Naive thymus-derived CD4-positive, alpha-beta T cell (primary cell): Measurements from ENCODE around the gene ZBTB46. TPM values are rescaled to one million over a fixed set of nuclear protein-coding genes. Genes with fewer than 3 reads are reported as not detected.
"Not testable (repeated sequence)": the region's sequence is repeated elsewhere in the genome, so short reads cannot be mapped to it uniquely, and the experiment has no call there.

Experiments
- ATAC-seq: fragments of 150-1000 bp; cut with Tn5 transposase; 2 replicates; pipeline ENCODE4 v1.10.0; 2021; ENCODE audit warnings: mild to moderate bottlenecking, moderate library complexity
- CTCF ChIA-PET: fragments of 350-600 bp; sonication (Branson Sonifier 250); formaldehyde crosslinking; loops from one replicate; lab custom pipeline; 2021; ENCODE audit warnings: antibody characterized with exemption; lab: Charles Lee
- POLR2A ChIA-PET: fragments of 350-600 bp; sonication (Branson Sonifier 250); formaldehyde crosslinking; loops from one replicate; lab custom pipeline; 2021; ENCODE audit warnings: antibody characterized with exemption, inconsistent platforms; lab: Charles Lee
- DNase-seq, 9 donors: peaks; one replicate each; pipeline versions ENCODE4 v3.0.0 to v3.0.0-alpha.2; 2020 to 2022; ENCODE audit warnings: mixed read lengths in 1 of 9
- H3K27ac ChIP-seq: one replicate; pipeline ENCODE4 v1.7.0; 2013; ENCODE audit warnings: mild to moderate bottlenecking, low read depth, low read length, moderate library complexity
- H3K27me3 ChIP-seq, 2 donors: one replicate each; pipeline ENCODE4 v1.7.0; 2013; ENCODE audit warnings: low read length in 2 of 2, mild to moderate bottlenecking in 2 of 2, moderate library complexity in 2 of 2; ENCODE audit not compliant: control insufficient read depth in 2 of 2, insufficient read depth in 2 of 2
- H3K36me3 ChIP-seq, 3 experiments: 1 replicate in 2 of 3; 2 replicates in 1 of 3; pipeline ENCODE4 v1.7.0; 2013; ENCODE audit warnings: low read length in 3 of 3, mild to moderate bottlenecking in 3 of 3, moderate library complexity in 1 of 3; ENCODE audit not compliant: insufficient read depth in 3 of 3, control insufficient read depth in 2 of 3
- H3K4me1 ChIP-seq, 2 donors: one replicate each; pipeline ENCODE4 v1.7.0; 2013; ENCODE audit warnings: low read length in 2 of 2, mild to moderate bottlenecking in 2 of 2, moderate library complexity in 1 of 2; ENCODE audit not compliant: control insufficient read depth in 2 of 2, insufficient read depth in 2 of 2
- H3K4me3 ChIP-seq: 2 replicates; pipeline ENCODE4 v1.7.0; 2013; ENCODE audit warnings: mild to moderate bottlenecking, low read length
- H3K9me3 ChIP-seq, 3 experiments: 1 replicate in 2 of 3; 2 replicates in 1 of 3; pipeline ENCODE4 v1.7.0; 2013; ENCODE audit warnings: low read length in 3 of 3; ENCODE audit not compliant: control insufficient read depth in 2 of 3
- H3K27ac Mint-ChIP-seq, 9 donors: one replicate each; pipeline ENCODE4 v1.8.0; 2020 to 2022; ENCODE audit warnings: mixed read lengths in 9 of 9, mild to moderate bottlenecking in 8 of 9, moderate library complexity in 5 of 9, inconsistent platforms in 2 of 9
- H3K27me3 Mint-ChIP-seq, 5 donors: one replicate each; pipeline ENCODE4 v1.8.0; 2021 to 2022; ENCODE audit warnings: mixed read lengths in 5 of 5, mild to moderate bottlenecking in 1 of 5
- H3K36me3 Mint-ChIP-seq, 5 donors: one replicate each; pipeline ENCODE4 v1.8.0; 2020 to 2022; ENCODE audit warnings: mixed read lengths in 5 of 5, mild to moderate bottlenecking in 3 of 5, inconsistent platforms in 1 of 5
- H3K4me1 Mint-ChIP-seq, 7 donors: one replicate each; pipeline ENCODE4 v1.8.0; 2020 to 2022; ENCODE audit warnings: mixed read lengths in 7 of 7, mild to moderate bottlenecking in 3 of 7, inconsistent platforms in 1 of 7
- H3K4me3 Mint-ChIP-seq, 10 donors: one replicate each; pipeline ENCODE4 v1.8.0; 2020 to 2022; ENCODE audit warnings: mild to moderate bottlenecking in 10 of 10, mixed read lengths in 10 of 10, moderate library complexity in 6 of 10, inconsistent platforms in 2 of 10
- H3K9me3 Mint-ChIP-seq, 11 donors: one replicate each; pipeline ENCODE4 v1.8.0; 2020 to 2022; ENCODE audit warnings: mixed read lengths in 11 of 11, mild to moderate bottlenecking in 4 of 11, inconsistent platforms in 1 of 11, moderate library complexity in 1 of 11
- intact Hi-C, 2 donors: fragments of 100-400 bp; cut with micrococcal nuclease; formaldehyde crosslinking; loops; one replicate each; pipeline ENCODE4 v1.15.1; 2023
- polyA plus RNA-seq, 2 donors: library from polyadenylated mRNA; unstranded; fragments of 300-500 nt; fragmentation: Illumina TruSeq; gene quantifications; one replicate each; pipeline ENCODE4 v1.2.3, GENCODE V29; 2021
- total RNA-seq, 6 experiments: library from RNA in 5 of 6; stranded (reverse) in 5 of 6; gene quantifications; 1 replicate in 5 of 6; 2 replicates in 1 of 6; pipeline ENCODE4 v1.2.3 and lab custom pipeline; 2021 to 2026

The ZBTB46 gene
- total and polyA plus RNA-seq, 7 experiments from 2014 or later, result 0.03 to 1.7 (median 0.07) TPM; not detected in 1

DNA sequence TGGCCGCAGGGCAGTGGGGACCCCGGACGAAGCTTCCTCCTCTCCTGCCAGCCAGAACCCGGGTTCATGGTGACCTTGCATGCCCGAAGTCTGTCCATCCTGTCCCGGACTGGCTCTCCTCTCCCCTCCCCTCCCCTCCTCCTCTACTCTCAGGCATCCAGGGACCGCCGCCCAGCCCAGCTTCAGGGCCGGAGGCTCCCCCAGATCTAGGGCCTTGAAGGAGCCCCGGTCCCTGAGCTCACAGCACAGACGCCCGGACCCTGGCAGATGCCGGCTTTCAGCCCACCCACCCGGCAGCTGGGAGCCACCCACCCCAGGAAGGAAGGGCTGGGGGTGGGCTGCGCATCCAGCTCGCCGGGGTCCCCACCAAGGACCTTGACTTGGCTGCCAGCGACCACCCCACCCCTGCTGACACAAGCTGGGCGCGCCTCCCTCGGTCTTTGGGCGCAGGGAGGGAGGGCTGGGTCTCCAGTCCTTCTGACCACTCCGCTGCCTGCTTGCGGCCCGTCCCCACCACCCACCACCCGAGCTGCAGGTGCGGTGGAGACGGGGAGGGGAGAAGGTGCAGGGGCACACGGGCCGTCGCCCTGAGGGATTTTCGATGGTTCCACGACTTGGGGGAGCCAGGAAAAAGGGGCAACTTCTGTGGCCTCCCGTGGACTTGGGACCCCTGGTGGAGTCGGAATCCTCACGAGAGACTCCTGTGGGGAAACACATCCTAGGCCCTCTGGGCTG, 24.5 kb upstream of the ZBTB46 start:
- no peak for ATAC-seq
- Histone ChIP-seq H3K36me3 (no peaks in the 10 kb centered on the region), H3K27ac (no peak overlapping the region), H3K9me3 (no peaks in the 10 kb centered on the region), H3K27me3 (no peaks in the 10 kb centered on the region), H3K4me3 (no peak overlapping the region), H3K4me1 (peaks cover 14 to 25% of the 10 kb centered on the region in 2 donors)
- no peak for DNase-seq
- Mint-ChIP-seq H3K36me3 (peaks cover 0 to 1% (median 0%) of the 10 kb centered on the region in 5 donors), H3K27ac (no peak overlapping the region), H3K27me3 (peaks cover 0 to 12% (median 7%) of the 10 kb centered on the region in 5 donors), H3K4me1 (peaks cover 17 to 32% (median 23%) of the 10 kb centered on the region in 7 donors), H3K4me3 (no peak overlapping the region), H3K9me3 (peaks cover 0 to 2% (median 0%) of the 10 kb centered on the region in 11 donors)
- CTCF ChIA-PET, result interaction anchor here (0.7 kb wide), 1 partner anchor 115 kb away, joined by 3 read pairs; no protein-coding TSS in a partner anchor
- intact Hi-C loops, result no loop called here
- POLR2A ChIA-PET, result interaction anchor here (0.6 to 1.2 kb wide), 2 partner anchors 9 to 188 kb away, joined by 3 to 5 read pairs; no protein-coding TSS in a partner anchor

GRCh38 chr20:63854766-63855362, 23.8 kb upstream of the ZBTB46 start:
- Histone ChIP-seq H3K9me3 (no peaks in the 10 kb centered on the region), H3K36me3 (no peaks in the 10 kb centered on the region), H3K4me3 (no peak overlapping the region), H3K27ac (no peak overlapping the region), H3K4me1 (peaks cover 14 to 25% of the 10 kb centered on the region in 2 donors), H3K27me3 (no peaks in the 10 kb centered on the region)
- Mint-ChIP-seq H3K4me1 (peaks cover 17 to 32% (median 23%) of the 10 kb centered on the region in 7 donors), H3K27ac (no peak overlapping the region), H3K27me3 (peaks cover 0 to 13% (median 9%) of the 10 kb centered on the region in 5 donors), H3K4me3 (peak overlapping the region in 1 of 10 donors; percentile 39), H3K36me3 (no peaks in the 10 kb centered on the region), H3K9me3 (peaks cover 0 to 3% (median 0%) of the 10 kb centered on the region in 11 donors)
- ATAC-seq, result no peak
- ChIA-PET POLR2A (interaction anchor here (1.2 kb wide), 1 partner anchor 9 kb away, joined by 5 read pairs; no protein-coding TSS in a partner anchor), CTCF (interaction anchor here (0.7 kb wide), 1 partner anchor 114 kb away, joined by 3 read pairs; no protein-coding TSS in a partner anchor)
- intact Hi-C loops, result no loop called here
- DNase-seq, result no peak

- Histone ChIP-seq H3K4me1 (peaks cover 14 to 25% of the 10 kb centered on the region in 2 donors), H3K9me3 (no peaks in the 10 kb centered on the region), H3K4me3 (no peak overlapping the region), H3K36me3 (no peaks in the 10 kb centered on the region), H3K27me3 (no peaks in the 10 kb centered on the region), H3K27ac (no peak overlapping the region)
- CTCF ChIA-PET, result interaction anchor here (1.4 kb wide), 1 partner anchor 11 kb away, joined by 3 read pairs; the partner anchor contains the start of gene TPD52L2
- DNase-seq (no peak), ATAC-seq (peak; percentile 62)
- H3K36me3 Mint-ChIP-seq, result no peaks in the 10 kb centered on the region
- POLR2A ChIA-PET, result no interaction called here
- H3K27ac Mint-ChIP-seq, result peak overlapping the region in 1 of 9 donors; percentile 65
- H3K27me3 Mint-ChIP-seq, result peaks cover 0 to 13% (median 9%) of the 10 kb centered on the region in 5 donors
- H3K9me3 Mint-ChIP-seq, result peaks cover 0 to 3% (median 0%) of the 10 kb centered on the region in 11 donors
- H3K4me3 Mint-ChIP-seq, result peak overlapping the region in 1 of 10 donors; percentile 39
- intact Hi-C loops, result no loop called here
- H3K4me1 Mint-ChIP-seq, result peaks cover 12 to 29% (median 23%) of the 10 kb centered on the region in 7 donors
Measured at GRCh38 chr20:63854069-63854765, 23.2 kb upstream of the ZBTB46 start.

- H3K4me3 Mint-ChIP-seq, H3K9me3 Mint-ChIP-seq, DNase-seq, H3K4me3 ChIP-seq, H3K9me3 ChIP-seq, intact Hi-C loops, H3K27me3 ChIP-seq, ATAC-seq, H3K27ac ChIP-seq, H3K36me3 ChIP-seq, H3K36me3 Mint-ChIP-seq: not testable (repeated sequence)
- CTCF ChIA-PET, result interaction anchor here (1.4 kb wide), 1 partner anchor 11 kb away, joined by 3 read pairs; the partner anchor contains the start of gene TPD52L2
- POLR2A ChIA-PET, result interaction anchor here (0.7 kb wide), 1 partner anchor 29 kb away, joined by 3 read pairs; no protein-coding TSS in a partner anchor
- Mint-ChIP-seq H3K27me3 (peaks cover 0 to 13% (median 9%) of the 10 kb centered on the region in 5 donors), H3K27ac (peak overlapping the region in 1 of 9 donors; percentile 65), H3K4me1 (peaks cover 8 to 24% (median 20%) of the 10 kb centered on the region in 7 donors)
- H3K4me1 ChIP-seq, result peaks cover 10 to 20% of the 10 kb centered on the region in 2 donors
Measured at GRCh38 chr20:63853733-63854068, 22.6 kb upstream of the ZBTB46 start.

- intact Hi-C loops, H3K4me3 Mint-ChIP-seq, H3K4me1 Mint-ChIP-seq, H3K4me3 ChIP-seq, H3K27ac ChIP-seq, H3K27me3 ChIP-seq, H3K9me3 ChIP-seq, H3K27ac Mint-ChIP-seq, POLR2A ChIA-PET, ATAC-seq, H3K36me3 ChIP-seq, CTCF ChIA-PET, H3K36me3 Mint-ChIP-seq, DNase-seq, H3K9me3 Mint-ChIP-seq: not testable (repeated sequence)
- peaks cover 0 to 16% of the 10 kb centered on the region in 2 donors for H3K4me1 ChIP-seq
- H3K27me3 Mint-ChIP-seq, result peaks cover 0 to 13% (median 9%) of the 10 kb centered on the region in 5 donors
Measured at GRCh38 chr20:63851548-63851943, 20.5 kb upstream of the ZBTB46 start.
